GM10266 (cell line): ENCODE data around the gene SLC25A33.
"Not testable (repeated sequence)": the region's sequence is repeated elsewhere in the genome, so short reads cannot be mapped to it uniquely, and the experiment has no call there.

Experiments used
- DNase-seq: peaks from one replicate; pipeline ENCODE4 v3.0.0; 2012; ENCODE audit errors: extremely low spot score
- TF ChIP-seq, protein P1 (sequence below): IDR thresholded peaks from 2 replicates; pipeline ENCODE4 v1.5.1; 2012; ENCODE audit warnings: mild to moderate bottlenecking, low read depth; ENCODE audit not compliant: control insufficient read depth, insufficient read depth; ENCODE audit errors: missing control alignments

The SLC25A33 gene

DNA sequence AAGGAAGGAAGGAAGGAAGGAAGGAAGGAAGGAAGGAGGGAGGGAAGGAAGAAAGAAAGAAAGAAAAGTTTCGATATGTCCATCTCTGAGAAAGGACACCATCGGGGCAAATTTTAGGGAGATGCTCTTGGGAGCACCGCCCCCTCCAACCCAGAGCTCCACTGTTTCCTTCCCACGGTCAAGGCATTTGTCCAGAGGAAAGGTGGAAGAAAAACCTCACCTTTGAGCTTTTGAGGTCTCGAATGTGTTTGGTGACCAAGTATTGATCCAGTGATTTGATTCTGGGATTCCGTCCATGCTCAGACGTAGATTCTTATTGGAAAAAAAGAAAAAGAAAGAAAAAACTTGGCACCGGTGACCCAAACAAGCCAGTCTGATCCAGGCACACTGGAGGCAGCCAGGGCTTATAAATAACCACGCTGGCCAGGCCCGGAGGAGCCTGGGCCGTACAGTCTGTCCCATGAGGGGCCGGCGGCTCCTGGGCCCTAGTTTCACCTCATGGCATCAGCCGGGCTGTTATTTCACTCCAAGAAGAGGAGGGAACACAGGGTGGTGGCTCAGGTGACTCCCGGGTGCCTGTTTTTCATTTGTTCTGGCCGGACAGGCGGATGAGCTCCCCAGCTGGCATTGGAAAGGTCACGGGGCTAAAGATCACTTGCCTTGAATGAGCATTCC, 36.1 kb upstream of the SLC25A33 start:
- no peak for DNase-seq
- TF ChIP-seq, protein P1, sequence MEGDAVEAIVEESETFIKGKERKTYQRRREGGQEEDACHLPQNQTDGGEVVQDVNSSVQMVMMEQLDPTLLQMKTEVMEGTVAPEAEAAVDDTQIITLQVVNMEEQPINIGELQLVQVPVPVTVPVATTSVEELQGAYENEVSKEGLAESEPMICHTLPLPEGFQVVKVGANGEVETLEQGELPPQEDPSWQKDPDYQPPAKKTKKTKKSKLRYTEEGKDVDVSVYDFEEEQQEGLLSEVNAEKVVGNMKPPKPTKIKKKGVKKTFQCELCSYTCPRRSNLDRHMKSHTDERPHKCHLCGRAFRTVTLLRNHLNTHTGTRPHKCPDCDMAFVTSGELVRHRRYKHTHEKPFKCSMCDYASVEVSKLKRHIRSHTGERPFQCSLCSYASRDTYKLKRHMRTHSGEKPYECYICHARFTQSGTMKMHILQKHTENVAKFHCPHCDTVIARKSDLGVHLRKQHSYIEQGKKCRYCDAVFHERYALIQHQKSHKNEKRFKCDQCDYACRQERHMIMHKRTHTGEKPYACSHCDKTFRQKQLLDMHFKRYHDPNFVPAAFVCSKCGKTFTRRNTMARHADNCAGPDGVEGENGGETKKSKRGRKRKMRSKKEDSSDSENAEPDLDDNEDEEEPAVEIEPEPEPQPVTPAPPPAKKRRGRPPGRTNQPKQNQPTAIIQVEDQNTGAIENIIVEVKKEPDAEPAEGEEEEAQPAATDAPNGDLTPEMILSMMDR, result no peak

DNA sequence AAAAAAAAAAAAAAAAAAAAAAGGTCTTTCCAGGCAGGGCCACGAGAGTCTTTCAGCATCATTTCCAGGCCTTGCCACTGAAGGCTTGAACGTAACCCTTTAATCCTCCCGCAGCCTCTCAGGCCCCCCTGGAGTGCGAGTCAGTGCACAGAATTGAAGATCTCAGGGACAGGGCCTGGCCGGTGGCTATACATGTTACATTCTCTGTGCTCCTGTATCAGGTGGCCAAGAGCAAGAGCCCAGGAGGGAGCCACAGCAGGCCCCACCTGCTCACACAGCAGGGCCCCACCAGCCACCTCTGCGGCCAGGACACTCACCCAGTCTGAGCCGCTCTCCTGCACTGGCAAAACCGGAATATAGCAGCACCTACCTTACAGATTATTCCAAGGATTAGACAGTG, 34.1 kb upstream of the SLC25A33 start:
- TF ChIP-seq, protein P1, result no peak
- DNase-seq, result no peak

DNA sequence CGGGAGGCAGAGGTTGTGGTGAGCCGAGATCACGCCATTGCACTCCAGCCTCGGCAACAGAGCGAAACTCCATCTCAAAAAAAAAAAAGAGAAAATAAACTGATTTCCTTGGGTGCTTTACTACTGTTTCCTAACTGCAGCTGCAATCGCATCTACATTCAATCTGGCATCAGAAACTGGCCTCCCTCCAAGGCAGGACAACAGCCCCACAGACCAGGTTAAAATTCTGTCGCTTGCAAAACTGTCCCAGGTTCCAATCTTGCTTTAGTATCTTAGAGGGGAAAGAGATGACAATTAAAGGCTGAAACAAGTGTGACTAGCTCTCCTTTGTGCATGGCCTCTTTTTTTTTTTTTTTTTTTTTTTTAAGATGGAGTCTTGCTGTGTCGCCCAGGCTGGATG, 32.4 kb upstream of the SLC25A33 start:
- TF ChIP-seq, protein P1, result no peak
- DNase-seq, result no peak

DNA sequence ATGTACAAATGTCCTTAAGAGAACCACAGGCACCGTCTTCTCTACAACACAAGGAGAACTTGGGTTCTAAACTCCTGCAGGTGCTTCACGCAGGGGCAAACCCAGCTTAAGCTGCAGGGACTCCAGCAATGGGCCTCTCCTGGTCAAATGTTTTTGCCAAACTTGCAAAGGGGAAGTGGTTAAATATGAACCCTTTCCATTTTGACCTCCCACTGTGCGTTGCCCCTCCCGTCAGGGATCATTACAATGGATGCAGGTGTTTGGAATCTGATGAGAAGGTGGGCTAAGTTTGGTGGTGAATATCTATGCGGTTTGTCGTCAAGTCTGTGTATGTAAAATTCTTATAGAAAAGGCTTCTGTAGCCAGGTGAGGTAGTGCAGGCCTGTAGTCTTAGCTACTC, 29.1 kb upstream of the SLC25A33 start:
- no peak for DNase-seq
- TF ChIP-seq, protein P1, result no peak

DNA sequence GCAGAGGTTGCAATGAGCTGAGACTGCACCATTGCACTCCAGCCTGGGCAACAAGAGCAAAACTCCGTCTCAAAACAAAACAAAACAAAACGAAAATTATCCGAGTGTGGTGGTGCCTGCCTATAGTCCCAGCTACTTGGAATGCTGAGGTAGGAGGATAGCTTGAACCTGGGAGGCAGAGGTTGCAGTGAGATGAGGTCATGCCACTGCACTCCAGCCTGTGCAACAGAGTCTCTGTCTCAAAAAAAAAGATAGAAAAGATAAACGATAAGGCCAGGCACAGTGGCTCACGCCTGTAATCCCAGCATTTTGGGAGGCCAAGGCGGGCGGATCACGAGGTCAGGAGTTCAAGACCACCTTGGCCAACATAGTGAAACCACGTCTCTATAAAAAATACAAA, 23.7 kb upstream of the SLC25A33 start:
- DNase-seq, result not testable (repeated sequence)

DNA sequence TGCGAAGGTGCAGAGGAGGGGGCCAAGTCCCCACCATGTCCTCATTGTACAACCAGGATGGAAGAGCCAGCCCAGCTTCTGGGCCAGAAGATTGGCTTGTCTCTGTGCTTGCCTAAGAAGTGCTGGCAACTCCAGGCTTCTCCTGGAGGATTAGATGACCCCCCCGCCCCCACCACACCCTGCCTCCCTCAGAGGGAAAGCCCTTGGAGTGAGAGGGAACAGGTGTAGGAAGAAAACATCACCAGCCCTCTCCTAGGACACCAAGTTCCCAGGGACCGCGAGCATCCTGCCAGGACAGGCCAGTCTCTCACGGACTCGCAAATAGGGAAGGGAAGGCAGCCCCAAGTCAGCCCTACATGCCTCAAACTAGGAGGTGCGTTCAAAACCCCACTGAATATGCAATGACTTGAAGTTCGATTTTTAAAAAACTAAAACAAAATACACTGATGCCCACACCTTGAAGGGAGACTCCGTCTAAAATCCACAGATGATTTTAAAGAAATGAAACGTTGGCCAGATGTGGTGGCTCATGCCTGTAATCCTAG, 20.7 kb upstream of the SLC25A33 start:
- TF ChIP-seq, protein P1, result no peak
- DNase-seq, result no peak

DNA sequence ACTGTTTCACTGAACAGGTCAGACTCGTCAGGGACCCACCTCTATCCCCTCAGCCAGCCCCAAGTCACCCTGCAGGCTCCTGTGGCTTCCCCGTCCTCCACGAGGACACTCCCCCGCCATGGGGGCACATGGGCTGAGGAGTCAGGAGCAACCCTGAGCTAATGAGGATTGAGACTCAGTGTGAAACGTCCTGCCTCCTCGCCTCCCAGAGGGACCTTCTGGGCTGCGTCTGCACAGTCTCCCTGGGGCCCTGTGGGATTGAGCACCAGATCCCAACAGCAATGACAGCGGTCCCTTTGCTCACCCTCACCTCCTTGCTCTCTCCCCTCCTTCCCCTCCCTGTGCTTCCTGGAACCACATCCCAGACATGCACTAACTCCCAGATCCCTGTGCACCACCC, 18.9 kb upstream of the SLC25A33 start:
- DNase-seq, result no peak
- TF ChIP-seq, protein P1, result no peak
